Measurements from ENCODE around the gene DHX36.
A peak's percentile ranks its signal among the peaks of the same experiment; 100 is the strongest.

The DHX36 gene, protein sequence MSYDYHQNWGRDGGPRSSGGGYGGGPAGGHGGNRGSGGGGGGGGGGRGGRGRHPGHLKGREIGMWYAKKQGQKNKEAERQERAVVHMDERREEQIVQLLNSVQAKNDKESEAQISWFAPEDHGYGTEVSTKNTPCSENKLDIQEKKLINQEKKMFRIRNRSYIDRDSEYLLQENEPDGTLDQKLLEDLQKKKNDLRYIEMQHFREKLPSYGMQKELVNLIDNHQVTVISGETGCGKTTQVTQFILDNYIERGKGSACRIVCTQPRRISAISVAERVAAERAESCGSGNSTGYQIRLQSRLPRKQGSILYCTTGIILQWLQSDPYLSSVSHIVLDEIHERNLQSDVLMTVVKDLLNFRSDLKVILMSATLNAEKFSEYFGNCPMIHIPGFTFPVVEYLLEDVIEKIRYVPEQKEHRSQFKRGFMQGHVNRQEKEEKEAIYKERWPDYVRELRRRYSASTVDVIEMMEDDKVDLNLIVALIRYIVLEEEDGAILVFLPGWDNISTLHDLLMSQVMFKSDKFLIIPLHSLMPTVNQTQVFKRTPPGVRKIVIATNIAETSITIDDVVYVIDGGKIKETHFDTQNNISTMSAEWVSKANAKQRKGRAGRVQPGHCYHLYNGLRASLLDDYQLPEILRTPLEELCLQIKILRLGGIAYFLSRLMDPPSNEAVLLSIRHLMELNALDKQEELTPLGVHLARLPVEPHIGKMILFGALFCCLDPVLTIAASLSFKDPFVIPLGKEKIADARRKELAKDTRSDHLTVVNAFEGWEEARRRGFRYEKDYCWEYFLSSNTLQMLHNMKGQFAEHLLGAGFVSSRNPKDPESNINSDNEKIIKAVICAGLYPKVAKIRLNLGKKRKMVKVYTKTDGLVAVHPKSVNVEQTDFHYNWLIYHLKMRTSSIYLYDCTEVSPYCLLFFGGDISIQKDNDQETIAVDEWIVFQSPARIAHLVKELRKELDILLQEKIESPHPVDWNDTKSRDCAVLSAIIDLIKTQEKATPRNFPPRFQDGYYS

DNA sequence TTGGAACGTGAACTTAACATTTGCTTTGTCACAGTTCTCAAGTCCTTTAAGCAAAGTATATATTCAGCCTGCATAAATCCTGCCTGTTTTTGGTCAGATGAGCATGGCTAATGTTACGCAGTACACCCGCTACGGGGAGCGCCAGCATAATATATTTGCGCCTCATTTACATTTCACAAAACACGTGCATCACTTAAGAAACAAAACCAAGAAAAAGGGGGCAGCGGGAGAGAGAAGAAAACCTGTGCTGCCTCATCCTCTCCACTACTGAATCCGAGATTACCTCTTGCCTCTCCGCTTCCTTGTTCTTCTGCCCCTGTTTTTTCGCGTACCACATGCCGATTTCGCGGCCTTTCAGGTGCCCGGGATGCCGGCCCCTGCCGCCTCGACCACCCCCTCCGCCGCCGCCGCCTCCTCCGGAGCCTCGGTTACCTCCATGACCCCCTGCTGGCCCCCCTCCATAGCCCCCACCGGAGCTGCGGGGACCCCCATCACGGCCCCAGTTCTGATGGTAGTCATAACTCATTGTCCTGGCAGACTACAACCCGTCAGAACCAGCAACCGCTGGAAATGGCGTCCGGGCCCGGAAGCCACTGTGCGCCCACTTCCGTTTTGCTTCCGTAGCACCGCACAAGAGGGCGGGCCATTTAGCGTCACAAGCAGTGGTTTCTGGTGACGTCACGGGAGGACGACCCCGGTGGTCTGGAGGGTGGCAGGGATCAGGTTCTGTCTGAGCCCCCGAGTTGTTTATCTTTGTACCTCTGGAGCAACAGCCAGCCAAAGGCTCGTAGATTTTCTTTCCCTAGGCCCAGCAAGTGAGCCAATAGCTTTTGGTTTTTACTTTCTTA is at the start of gene DHX36:
DHX36 (minus strand) TSS at position 597 of the 848 bp plus-strand sequence; CDS start at position 526, 71 bp downstream.
- peak within 1 kb of the TSS; percentile 64 for H3K4me3 ChIP-seq (ENCODE audit: low read depth, low read length)
- peak; percentile 94 for DNase-seq (ENCODE audit: low read depth, low spot score)
- TF ChIP-seq, protein P1, sequence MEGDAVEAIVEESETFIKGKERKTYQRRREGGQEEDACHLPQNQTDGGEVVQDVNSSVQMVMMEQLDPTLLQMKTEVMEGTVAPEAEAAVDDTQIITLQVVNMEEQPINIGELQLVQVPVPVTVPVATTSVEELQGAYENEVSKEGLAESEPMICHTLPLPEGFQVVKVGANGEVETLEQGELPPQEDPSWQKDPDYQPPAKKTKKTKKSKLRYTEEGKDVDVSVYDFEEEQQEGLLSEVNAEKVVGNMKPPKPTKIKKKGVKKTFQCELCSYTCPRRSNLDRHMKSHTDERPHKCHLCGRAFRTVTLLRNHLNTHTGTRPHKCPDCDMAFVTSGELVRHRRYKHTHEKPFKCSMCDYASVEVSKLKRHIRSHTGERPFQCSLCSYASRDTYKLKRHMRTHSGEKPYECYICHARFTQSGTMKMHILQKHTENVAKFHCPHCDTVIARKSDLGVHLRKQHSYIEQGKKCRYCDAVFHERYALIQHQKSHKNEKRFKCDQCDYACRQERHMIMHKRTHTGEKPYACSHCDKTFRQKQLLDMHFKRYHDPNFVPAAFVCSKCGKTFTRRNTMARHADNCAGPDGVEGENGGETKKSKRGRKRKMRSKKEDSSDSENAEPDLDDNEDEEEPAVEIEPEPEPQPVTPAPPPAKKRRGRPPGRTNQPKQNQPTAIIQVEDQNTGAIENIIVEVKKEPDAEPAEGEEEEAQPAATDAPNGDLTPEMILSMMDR (IDR thresholded peaks at IDR 0.05; ENCODE audit: low read depth, low read length) = no peak
- in situ Hi-C loops (cut with HindIII; ENCODE audit: low sequenced_read_pairs) = no loop called here

DNA sequence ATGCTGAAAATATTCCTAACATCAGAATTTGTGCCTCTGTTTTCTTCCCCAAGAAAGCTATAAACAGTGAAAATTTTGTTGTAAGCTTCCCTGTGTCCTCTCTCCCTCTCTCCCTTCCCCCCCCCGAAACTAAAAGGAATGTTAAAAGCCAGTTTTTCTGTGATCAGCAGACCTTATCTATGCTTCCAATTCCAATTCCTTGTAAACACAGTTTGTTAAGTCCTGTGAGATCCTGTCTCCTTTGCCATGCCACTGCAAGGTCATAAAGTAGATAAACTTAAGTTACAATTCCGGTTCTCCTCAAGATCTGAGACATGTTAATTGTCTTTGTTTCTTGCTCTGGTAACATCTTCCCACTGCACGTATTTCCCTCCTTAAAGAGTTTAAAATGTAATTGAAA is 42.9 kb upstream of the DHX36 start:
- DNase-seq (ENCODE audit: low read depth, low spot score) = no peak

DNA sequence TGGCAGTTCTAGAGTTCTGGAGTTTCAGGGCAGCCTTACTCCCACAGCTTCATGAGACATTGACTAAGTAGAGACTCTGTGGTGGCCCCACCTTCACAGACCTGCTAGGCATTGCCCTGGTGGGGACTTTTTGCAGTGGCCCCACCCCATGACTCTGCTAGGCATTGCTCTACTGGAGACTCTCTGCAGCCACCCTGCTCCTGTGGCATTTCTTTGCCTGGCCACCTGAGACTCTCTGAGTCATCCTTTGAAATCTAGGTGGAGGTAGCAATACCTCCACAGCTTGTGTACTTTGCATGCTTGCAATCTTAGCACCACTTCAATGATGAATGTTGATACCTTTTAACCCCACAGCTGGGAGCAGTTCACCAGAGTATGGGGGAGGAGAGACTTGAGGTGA is 40.6 kb upstream of the DHX36 start:
- DNase-seq (ENCODE audit: low read depth, low spot score) = no peak
- H3K4me3 ChIP-seq (ENCODE audit: low read depth, low read length) = no peak overlapping the region
- TF ChIP-seq, protein P1 (IDR thresholded peaks at IDR 0.05; ENCODE audit: low read depth, low read length) = no peak
- in situ Hi-C loops (cut with HindIII; ENCODE audit: low sequenced_read_pairs) = no loop called here

More for the DNA sequence above, 42.9 kb upstream of the DHX36 start:
- H3K4me3 ChIP-seq (ENCODE audit: low read depth, low read length) = no peak overlapping the region
- TF ChIP-seq, protein P1 (IDR thresholded peaks at IDR 0.05; ENCODE audit: low read depth, low read length) = no peak
- in situ Hi-C loops (cut with HindIII; ENCODE audit: low sequenced_read_pairs) = no loop called here

DNA sequence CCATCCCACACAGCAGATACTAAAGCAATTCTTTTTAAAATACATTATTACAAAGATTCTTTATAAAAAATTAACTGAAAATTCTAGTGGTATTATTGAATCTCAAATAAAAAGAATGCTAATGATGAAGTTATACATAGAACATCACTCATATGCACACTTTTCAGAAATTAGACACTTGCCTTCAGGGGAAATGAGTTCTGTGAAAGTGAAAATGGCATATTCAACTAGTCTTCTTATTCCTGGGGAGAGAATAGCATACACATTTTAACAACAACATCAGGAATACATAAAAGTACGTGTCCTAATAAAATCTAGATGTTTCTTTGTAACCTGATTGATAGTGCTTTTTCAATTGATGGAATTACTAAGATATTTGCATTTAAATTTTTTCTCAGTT is 36.8 kb upstream of the DHX36 start:
- in situ Hi-C loops (cut with HindIII; ENCODE audit: low sequenced_read_pairs) = no loop called here
- no peak for DNase-seq (ENCODE audit: low read depth, low spot score)
- TF ChIP-seq, protein P1 (IDR thresholded peaks at IDR 0.05; ENCODE audit: low read depth, low read length) = no peak
- H3K4me3 ChIP-seq (ENCODE audit: low read depth, low read length) = no peak overlapping the region

DNA sequence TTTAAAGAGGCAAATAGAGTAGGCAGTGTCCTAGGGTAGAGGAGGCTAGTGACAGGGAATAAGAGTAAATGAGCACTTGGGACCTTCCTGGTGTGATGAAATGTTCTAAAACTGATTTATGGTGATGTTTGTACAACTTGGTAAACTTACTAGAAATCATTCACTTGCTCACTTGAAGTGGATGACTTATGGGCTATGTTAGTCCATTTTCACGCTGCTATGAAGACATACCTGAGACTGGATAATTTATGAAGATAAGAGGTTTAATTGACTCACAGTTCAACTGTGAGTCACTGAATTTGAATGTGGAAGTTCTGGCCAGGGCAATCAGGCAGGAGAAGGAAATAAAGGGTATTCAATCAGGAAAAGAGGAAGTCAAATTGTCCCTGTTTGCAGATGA is 31.7 kb upstream of the DHX36 start:
- in situ Hi-C loops (cut with HindIII; ENCODE audit: low sequenced_read_pairs) = no loop called here
- DNase-seq (ENCODE audit: low read depth, low spot score) = no peak
- no peak overlapping the region for H3K4me3 ChIP-seq (ENCODE audit: low read depth, low read length)
- TF ChIP-seq, protein P1 (IDR thresholded peaks at IDR 0.05; ENCODE audit: low read depth, low read length) = no peak

DNA sequence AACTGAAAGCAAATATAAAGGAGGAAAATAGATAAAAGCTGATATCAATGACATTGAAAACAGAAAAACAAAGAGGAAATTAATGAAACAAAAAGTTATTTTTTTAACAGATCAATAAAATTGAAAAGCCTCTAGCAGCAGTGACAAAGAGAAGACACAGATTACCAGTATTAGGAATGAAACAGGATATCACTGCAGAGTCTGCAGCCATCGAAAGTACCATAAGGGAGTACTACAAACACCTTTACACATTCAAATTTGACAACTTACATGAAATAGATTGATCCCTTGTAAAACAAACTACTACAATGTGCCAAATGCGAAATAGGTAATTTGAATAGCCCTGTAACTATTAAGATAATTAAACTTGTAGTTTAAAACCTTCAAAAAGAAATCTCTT is 24.9 kb upstream of the DHX36 start:
- in situ Hi-C loops (cut with HindIII; ENCODE audit: low sequenced_read_pairs) = no loop called here
- TF ChIP-seq, protein P1 (IDR thresholded peaks at IDR 0.05; ENCODE audit: low read depth, low read length) = no peak
- no peak for DNase-seq (ENCODE audit: low read depth, low spot score)
- no peak overlapping the region for H3K4me3 ChIP-seq (ENCODE audit: low read depth, low read length)

Measured in astrocyte of the spinal cord (primary cell).